Hepatocyte (in vitro differentiated cells): Measurements from ENCODE around the gene CCDC61. TPM values are rescaled to one million over a fixed set of nuclear protein-coding genes. Genes with fewer than 3 reads are reported as not detected.
A peak's percentile ranks its signal among the peaks of the same experiment; 100 is the strongest.

Experiments
- DNase-seq: peaks from one replicate; pipeline ENCODE4 v3.0.0-alpha.2; 2016; ENCODE audit warnings: low spot score
- H2AFZ ChIP-seq: fragments of 200-600 bp; sonication (generic); 2 replicates; pipeline ENCODE4 v1.6.0; 2016; ENCODE audit warnings: antibody characterized with exemption, mild to moderate bottlenecking
- H3K27ac ChIP-seq: fragments of 200-600 bp; sonication (generic); 2 replicates; pipeline ENCODE4 v1.5.1; 2016; ENCODE audit warnings: mild to moderate bottlenecking
- H3K27me3 ChIP-seq: fragments of 200-600 bp; sonication (generic); 2 replicates; pipeline ENCODE4 v1.6.1; 2016
- H3K36me3 ChIP-seq: fragments of 200-600 bp; sonication (generic); replicated peaks from 2 replicates; pipeline ENCODE4 v1.5.1; 2016; ENCODE audit warnings: low read depth; ENCODE audit not compliant: insufficient read depth
- H3K4me1 ChIP-seq: fragments of 200-600 bp; sonication (generic); 2 replicates; pipeline ENCODE4 v1.5.1; 2016; ENCODE audit warnings: mild to moderate bottlenecking, moderate library complexity; ENCODE audit not compliant: insufficient read depth
- H3K4me2 ChIP-seq: fragments of 200-600 bp; sonication (generic); 2 replicates; pipeline ENCODE4 v1.6.0; 2016
- H3K4me3 ChIP-seq: fragments of 200-600 bp; sonication (generic); 2 replicates; pipeline ENCODE4 v1.5.1; 2016; ENCODE audit warnings: mild to moderate bottlenecking
- H3K79me2 ChIP-seq: fragments of 200-600 bp; sonication (generic); 2 replicates; pipeline ENCODE4 v1.6.0; 2017; ENCODE audit warnings: mild to moderate bottlenecking
- H3K9me2 ChIP-seq: fragments of 200-600 bp; sonication (generic); replicated peaks from 2 replicates; pipeline ENCODE4 v1.6.0; 2017; ENCODE audit warnings: mild to moderate bottlenecking; ENCODE audit not compliant: insufficient read depth
- H3K9me3 ChIP-seq: fragments of 200-600 bp; sonication (generic); 2 replicates; pipeline ENCODE4 v1.5.1; 2016; ENCODE audit warnings: low read depth, mild to moderate bottlenecking
- H4K20me1 ChIP-seq: fragments of 200-600 bp; sonication (generic); 2 replicates; pipeline ENCODE4 v1.6.0; 2016; ENCODE audit warnings: mild to moderate bottlenecking; ENCODE audit not compliant: insufficient read depth, poor library complexity, severe bottlenecking
- EZH2 ChIP-seq: fragments of 200-600 bp; sonication (generic); IDR thresholded peaks from 2 replicates; pipeline ENCODE4 v1.6.1; 2016; ENCODE audit warnings: antibody characterized with exemption, mild to moderate bottlenecking, borderline replicate concordance
- EZH2phosphoT487 ChIP-seq: fragments of 200-600 bp; sonication (generic); IDR thresholded peaks from one replicate; pipeline ENCODE4 v1.6.1; 2018; ENCODE audit warnings: antibody characterized with exemption, mild to moderate bottlenecking, low read depth, moderate library complexity; ENCODE audit not compliant: unreplicated experiment, severe bottlenecking
- WGBS: methylation state at CpG from one replicate; pipeline ENCODE4 v1.1.6; 2016; ENCODE audit warnings: low lambda C conversion rate; ENCODE audit errors: missing lambda C conversion rate; 5-methylcytosine and 5-hydroxymethylcytosine counted together
- polyA plus RNA-seq: library from polyadenylated mRNA; unstranded; fragments of >200 nt; fragmentation: Nextera tagmentation; extraction: Ambion mirVana; gene quantifications from 2 replicates; pipeline ENCODE4 v1.2.1, GENCODE V29; 2016
- total RNA-seq: library from RNA; depleted of rRNA; stranded (reverse); fragments of >200 nt; gene quantifications from 2 replicates; pipeline ENCODE4 v1.2.3, GENCODE V29; 2014
- TF ChIP-seq, protein P1 (sequence below): fragments of 200-600 bp; sonication (generic); IDR thresholded peaks from 2 replicates; pipeline ENCODE4 v1.5.1; 2016; ENCODE audit warnings: antibody characterized with exemption, mild to moderate bottlenecking; ENCODE audit not compliant: poor library complexity

CCDC61 gene
- total RNA-seq (3.6 and 4.5 TPM in 2 replicates), polyA plus RNA-seq (7.3 and 9.8 TPM in 2 replicates)

GRCh38 chr19:45994998-45995714, at the start of gene CCDC61:
Gene CCDC61 (plus strand): TSS chr19:45995467. CDS start chr19:46003019, 7,552 bp downstream.
- WGBS: under 1% methylated on average over 34 of the region's 34 CpGs
- Histone ChIP-seq H3K9me3 (no peaks in the 10 kb centered on the region), H3K4me3 (peak within 1 kb of the TSS; percentile 43), H3K4me2 (peak within 1 kb of the TSS; percentile 84), H3K4me1 (peaks cover 1% of the 10 kb centered on the region), H2AFZ (peak within 1 kb of the TSS; percentile 71), H3K27me3 (peaks cover 4% of the 10 kb centered on the region), H3K79me2 (no peaks in the 10 kb centered on the region), H3K9me2 (no peaks in the 10 kb centered on the region), H3K36me3 (no peaks in the 10 kb centered on the region), H4K20me1 (no peaks in the 10 kb centered on the region), H3K27ac (no peak within 1 kb of the TSS)
- TF ChIP-seq EZH2phosphoT487: no peak
- peak; percentile 98 for DNase-seq

DNA sequence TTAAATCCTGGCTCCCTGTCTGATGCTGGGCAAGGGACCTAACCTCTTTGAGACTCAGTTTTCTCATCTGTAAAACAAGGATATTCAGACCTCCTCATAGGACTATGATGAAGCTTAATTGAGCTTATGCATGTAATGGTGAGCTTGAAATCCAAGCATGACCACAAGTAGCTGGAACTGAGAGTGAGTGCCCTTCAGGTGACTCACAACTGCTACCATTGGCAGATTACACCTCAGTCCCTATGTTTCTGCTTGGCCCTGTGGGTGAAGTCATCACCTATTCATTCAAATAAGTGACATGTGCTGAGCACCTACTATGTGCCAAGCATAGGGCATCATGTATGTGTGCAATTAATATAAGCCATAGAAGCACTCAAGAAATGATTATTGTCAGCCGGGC, 47.3 kb upstream of the CCDC61 start:
- H3K9me3 ChIP-seq: no peaks in the 10 kb centered on the region
- H3K4me2 ChIP-seq: no peak overlapping the region
- no peaks in the 10 kb centered on the region for H3K79me2 ChIP-seq
- no peak for DNase-seq
- WGBS: 93% methylated on average over 1 of the region's 1 CpG
- TF ChIP-seq, protein P1, sequence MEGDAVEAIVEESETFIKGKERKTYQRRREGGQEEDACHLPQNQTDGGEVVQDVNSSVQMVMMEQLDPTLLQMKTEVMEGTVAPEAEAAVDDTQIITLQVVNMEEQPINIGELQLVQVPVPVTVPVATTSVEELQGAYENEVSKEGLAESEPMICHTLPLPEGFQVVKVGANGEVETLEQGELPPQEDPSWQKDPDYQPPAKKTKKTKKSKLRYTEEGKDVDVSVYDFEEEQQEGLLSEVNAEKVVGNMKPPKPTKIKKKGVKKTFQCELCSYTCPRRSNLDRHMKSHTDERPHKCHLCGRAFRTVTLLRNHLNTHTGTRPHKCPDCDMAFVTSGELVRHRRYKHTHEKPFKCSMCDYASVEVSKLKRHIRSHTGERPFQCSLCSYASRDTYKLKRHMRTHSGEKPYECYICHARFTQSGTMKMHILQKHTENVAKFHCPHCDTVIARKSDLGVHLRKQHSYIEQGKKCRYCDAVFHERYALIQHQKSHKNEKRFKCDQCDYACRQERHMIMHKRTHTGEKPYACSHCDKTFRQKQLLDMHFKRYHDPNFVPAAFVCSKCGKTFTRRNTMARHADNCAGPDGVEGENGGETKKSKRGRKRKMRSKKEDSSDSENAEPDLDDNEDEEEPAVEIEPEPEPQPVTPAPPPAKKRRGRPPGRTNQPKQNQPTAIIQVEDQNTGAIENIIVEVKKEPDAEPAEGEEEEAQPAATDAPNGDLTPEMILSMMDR: no peak
- no peak for TF ChIP-seq EZH2
- no peak for TF ChIP-seq EZH2phosphoT487
- no peaks in the 10 kb centered on the region for H4K20me1 ChIP-seq
- H3K27ac ChIP-seq: no peak overlapping the region
- no peaks in the 10 kb centered on the region for H3K9me2 ChIP-seq
- H3K4me3 ChIP-seq: no peak overlapping the region
- H2AFZ ChIP-seq: no peak overlapping the region
- peaks cover 5% of the 10 kb centered on the region for H3K27me3 ChIP-seq
- H3K4me1 ChIP-seq: peaks cover 6% of the 10 kb centered on the region
- H3K36me3 ChIP-seq: no peaks in the 10 kb centered on the region

GRCh38 chr19:45952341-45952685, 43.0 kb upstream of the CCDC61 start:
- Histone ChIP-seq H3K4me1 (peaks cover 6% of the 10 kb centered on the region), H2AFZ (no peak overlapping the region), H3K4me3 (no peak overlapping the region), H3K27ac (no peak overlapping the region), H3K4me2 (peak overlapping the region; percentile 87), H3K27me3 (peaks cover 5% of the 10 kb centered on the region), H4K20me1 (no peaks in the 10 kb centered on the region), H3K79me2 (no peaks in the 10 kb centered on the region), H3K9me3 (no peaks in the 10 kb centered on the region), H3K36me3 (no peaks in the 10 kb centered on the region), H3K9me2 (no peaks in the 10 kb centered on the region)
- TF ChIP-seq EZH2phosphoT487 (no peak), EZH2 (no peak)
- TF ChIP-seq, protein P1: no peak
- no peak for DNase-seq
- 40% methylated on average over 8 of the region's 8 CpGs for WGBS

DNA sequence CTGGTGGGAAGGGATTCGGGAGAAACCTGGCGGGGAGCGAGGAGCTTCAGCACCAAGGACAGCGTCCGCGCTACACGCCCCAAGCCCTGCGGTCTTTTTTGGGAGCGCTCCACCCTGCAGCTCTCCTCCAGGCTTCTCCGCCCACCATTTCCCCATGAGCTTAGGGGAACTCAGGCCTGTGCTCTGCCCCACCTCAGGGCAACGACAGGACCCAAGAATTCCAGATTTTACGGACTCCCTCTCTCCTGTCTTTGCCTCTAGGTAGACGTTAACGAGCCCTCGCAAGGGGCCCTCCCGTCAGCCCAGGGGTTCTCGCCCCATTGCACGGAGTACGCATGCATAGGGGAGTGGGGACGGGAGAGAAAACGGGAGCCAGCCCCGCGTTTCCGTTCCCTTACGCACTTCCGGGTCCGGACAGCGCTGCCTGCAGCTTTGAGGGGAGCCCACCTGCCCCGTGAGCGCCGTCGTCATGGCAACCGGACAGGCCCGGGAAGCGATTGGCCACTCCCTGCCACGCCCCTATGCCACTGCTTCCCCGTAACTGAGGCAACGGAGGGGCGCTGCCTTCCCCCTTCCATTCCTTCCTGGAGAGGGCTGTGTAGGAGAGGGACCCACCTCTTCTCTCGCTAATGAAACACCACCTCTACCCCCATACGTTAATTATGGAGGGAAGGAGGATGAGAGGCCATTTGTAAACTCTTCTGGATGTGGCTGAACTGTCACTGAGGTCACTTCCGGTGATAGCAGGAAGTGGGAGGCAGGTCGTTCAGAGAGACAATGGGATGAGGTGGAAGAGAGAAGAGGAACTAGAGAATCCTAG, 42.4 kb upstream of the CCDC61 start:
- Histone ChIP-seq H3K27me3 (peaks cover 5% of the 10 kb centered on the region), H3K4me1 (peaks cover 6% of the 10 kb centered on the region), H2AFZ (no peak overlapping the region), H3K36me3 (no peaks in the 10 kb centered on the region), H3K79me2 (no peaks in the 10 kb centered on the region), H3K27ac (no peak overlapping the region), H3K4me2 (peak overlapping the region; percentile 87), H3K9me3 (no peaks in the 10 kb centered on the region), H3K9me2 (no peaks in the 10 kb centered on the region), H3K4me3 (peak overlapping the region; percentile 14), H4K20me1 (no peaks in the 10 kb centered on the region)
- TF ChIP-seq, protein P1: no peak
- 2% methylated on average over 43 of the region's 43 CpGs for WGBS
- DNase-seq: peak; percentile 85
